ENCODE measurements around the gene BUD23. TPM values are rescaled to one million over a fixed set of nuclear protein-coding genes. Genes with fewer than 3 reads are reported as not detected.

BUD23 gene, protein sequence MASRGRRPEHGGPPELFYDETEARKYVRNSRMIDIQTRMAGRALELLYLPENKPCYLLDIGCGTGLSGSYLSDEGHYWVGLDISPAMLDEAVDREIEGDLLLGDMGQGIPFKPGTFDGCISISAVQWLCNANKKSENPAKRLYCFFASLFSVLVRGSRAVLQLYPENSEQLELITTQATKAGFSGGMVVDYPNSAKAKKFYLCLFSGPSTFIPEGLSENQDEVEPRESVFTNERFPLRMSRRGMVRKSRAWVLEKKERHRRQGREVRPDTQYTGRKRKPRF
- 100 to 1,000 TPM in 3 of 4 donors, 10 to 100 TPM in 1; 83.9 to 128 (median 114) TPM for total RNA-seq

DNA sequence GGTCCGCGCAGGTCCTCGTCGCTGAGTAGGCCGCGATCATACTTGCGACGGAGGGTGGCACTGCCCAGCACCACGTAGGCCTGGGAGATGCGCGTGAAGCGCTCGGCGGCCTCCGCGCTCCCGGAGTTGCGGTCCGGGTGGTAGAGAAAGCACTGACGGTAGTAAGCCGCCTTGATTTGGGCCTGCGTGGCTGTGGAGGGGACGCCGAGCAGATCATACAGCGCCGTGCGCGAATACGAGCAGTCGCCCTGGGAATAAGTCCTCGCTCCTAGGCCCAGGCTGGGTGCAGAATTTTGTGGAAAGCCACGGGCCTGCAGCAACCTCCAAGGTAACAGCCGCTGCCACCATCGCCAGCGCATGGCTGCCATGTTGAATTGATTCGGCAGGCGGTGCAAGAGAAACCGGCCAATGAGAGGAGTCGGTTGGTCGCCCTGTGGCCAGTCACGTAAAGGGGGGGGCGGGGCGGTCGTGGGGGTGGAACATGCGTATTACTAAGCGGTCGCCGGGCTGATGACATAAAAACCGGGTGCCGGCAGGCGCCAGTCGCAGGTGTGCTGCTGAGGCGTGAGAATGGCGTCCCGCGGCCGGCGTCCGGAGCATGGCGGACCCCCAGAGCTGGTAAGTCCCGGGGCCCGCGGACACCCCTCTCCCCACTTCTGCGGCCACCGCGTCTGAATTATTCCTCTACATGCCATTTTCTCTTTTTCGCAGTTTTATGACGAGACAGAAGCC, at the start of gene BUD23, which contains the start of gene DNAJC30:
Gene BUD23, plus strand, starts transcription at position 542 of the 732 bp plus-strand sequence. Its CDS starts 29 bp downstream, at position 571.
Gene DNAJC30, minus strand, starts transcription at position 398 of the 732 bp plus-strand sequence. Its CDS starts 30 bp downstream, at position 368.
- peak within 1 kb of the TSS; percentile 83 to 96 (median 92) for H3K27ac ChIP-seq
- in situ Hi-C loops (cut with MboI; ENCODE audit: low sequenced_read_pairs in 4 of 4) (no loop called here), intact Hi-C loops (cut with DNase I; ENCODE audit: low total_unique reads) (loop anchor here (2.0 to 5.0 kb wide), 3 partner anchors 34 to 71 kb away; partner anchors contain the start of genes ABHD11 and STX1A)
- ATAC-seq (peak; percentile 98), DNase-seq (peak; percentile 98)
- peaks cover 0 to 19% of the 10 kb centered on the region in 2 donors for H3K36me3 ChIP-seq
- peak within 1 kb of the TSS; percentile 91 to 99 (median 94) for H3K4me3 ChIP-seq
- H3K4me1 ChIP-seq: peaks cover 36% of the 10 kb centered on the region in 2 donors
- TF ChIP-seq CTCF (IDR thresholded peaks at IDR 0.05 in 4 of 5, conservative IDR thresholded peaks at IDR 0.05 in 1 of 5) (peak in 1 of 5 experiments; percentile 27), POLR2A (IDR thresholded peaks at IDR 0.05) (peak; percentile 84 to 89)
- H3K9me3 ChIP-seq: no peaks in the 10 kb centered on the region
- no peaks in the 10 kb centered on the region for H3K27me3 ChIP-seq

- no peaks in the 10 kb centered on the region for H3K4me1 ChIP-seq
- no peaks in the 10 kb centered on the region for H3K9me3 ChIP-seq
- ATAC-seq: no peak
- H3K27me3 ChIP-seq: peaks cover 8 to 17% (median 8%) of the 10 kb centered on the region in 3 donors
- no peak for DNase-seq
- no peak overlapping the region for H3K4me3 ChIP-seq
- intact Hi-C loops (cut with DNase I; ENCODE audit: low total_unique reads): no loop called here
- TF ChIP-seq POLR2A (IDR thresholded peaks at IDR 0.05) (no peak), CTCF (IDR thresholded peaks at IDR 0.05 in 4 of 5, conservative IDR thresholded peaks at IDR 0.05 in 1 of 5) (no peak)
- no peak overlapping the region for H3K27ac ChIP-seq
- no peaks in the 10 kb centered on the region for H3K36me3 ChIP-seq
- in situ Hi-C loops (cut with MboI; ENCODE audit: low sequenced_read_pairs in 4 of 4): no loop called here
Observed at GRCh38 chr7:73633844-73634243, 49.6 kb upstream of the BUD23 start.

DNA sequence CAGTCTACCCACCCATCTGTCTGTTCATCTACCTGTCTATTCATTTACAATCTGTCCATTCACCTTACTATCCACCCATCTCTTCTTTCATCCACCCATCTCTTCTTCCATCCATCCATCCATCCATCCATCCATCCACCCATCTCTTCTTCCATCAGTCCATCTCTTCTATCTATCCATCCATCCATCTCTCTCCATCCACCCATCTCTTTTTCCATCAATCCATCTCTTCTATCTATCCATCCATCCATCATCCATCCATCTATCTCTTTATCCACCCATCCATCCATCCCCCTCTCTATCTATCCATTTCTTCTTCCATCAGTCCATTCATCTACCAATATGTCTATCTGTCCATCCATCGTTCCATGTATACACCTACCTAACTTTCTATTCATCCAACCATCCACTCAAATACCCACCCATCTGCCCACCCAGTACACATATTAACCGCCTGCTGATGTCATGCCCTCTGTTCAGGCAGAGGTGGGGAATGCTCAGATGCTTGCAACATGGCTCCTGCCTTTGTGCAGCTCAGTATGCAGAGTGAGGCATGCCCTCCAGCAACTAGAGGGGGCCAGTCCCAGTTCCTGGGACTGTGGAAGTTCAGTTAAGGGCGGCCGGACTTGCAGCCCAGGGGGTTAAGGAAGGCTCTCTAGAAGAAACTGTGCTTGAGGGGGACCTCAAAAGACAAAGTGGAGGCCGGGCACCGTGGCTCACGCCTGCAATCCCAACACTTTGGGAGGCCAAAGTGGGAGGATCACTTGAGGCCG, 47.8 kb upstream of the BUD23 start:
- H3K27me3 ChIP-seq: peaks cover 0 to 9% (median 8%) of the 10 kb centered on the region in 3 donors
- DNase-seq: no peak
- intact Hi-C loops (cut with DNase I; ENCODE audit: low total_unique reads) (no loop called here), in situ Hi-C loops (cut with MboI; ENCODE audit: low sequenced_read_pairs in 4 of 4) (no loop called here)
- no peak for TF ChIP-seq CTCF (IDR thresholded peaks at IDR 0.05 in 4 of 5, conservative IDR thresholded peaks at IDR 0.05 in 1 of 5)
- TF ChIP-seq POLR2A (IDR thresholded peaks at IDR 0.05): no peak
- ATAC-seq: no peak
- H3K27ac ChIP-seq: no peak overlapping the region
- no peaks in the 10 kb centered on the region for H3K36me3 ChIP-seq
- H3K4me3 ChIP-seq: no peak overlapping the region
- H3K4me1 ChIP-seq: no peaks in the 10 kb centered on the region
- no peaks in the 10 kb centered on the region for H3K9me3 ChIP-seq

DNA sequence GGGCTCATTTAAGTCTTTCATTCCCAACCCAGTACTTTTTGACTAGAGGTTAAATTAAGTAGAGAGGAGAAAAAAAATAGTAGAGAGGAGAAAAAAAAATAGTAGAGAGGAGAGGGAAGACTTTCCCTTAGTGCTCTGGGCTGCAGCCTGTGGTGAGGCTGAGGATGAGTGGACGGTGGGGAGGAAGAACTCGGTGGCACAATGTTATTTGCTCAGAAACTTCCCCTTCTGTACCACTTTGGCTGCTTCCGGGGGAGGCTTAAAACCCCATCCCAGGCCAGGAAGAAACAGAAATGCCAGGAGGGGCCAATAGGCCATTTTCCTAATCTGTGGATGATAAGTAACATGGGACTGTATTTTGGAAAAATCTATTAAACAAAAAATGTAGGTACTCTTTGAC, 44.5 kb upstream of the BUD23 start:
- TF ChIP-seq POLR2A (IDR thresholded peaks at IDR 0.05): no peak
- no peak for TF ChIP-seq CTCF (IDR thresholded peaks at IDR 0.05 in 4 of 5, conservative IDR thresholded peaks at IDR 0.05 in 1 of 5)
- H3K4me1 ChIP-seq: no peaks in the 10 kb centered on the region
- no peaks in the 10 kb centered on the region for H3K36me3 ChIP-seq
- DNase-seq (no peak), ATAC-seq (no peak)
- intact Hi-C loops (cut with DNase I; ENCODE audit: low total_unique reads) (no loop called here), in situ Hi-C loops (cut with MboI; ENCODE audit: low sequenced_read_pairs in 4 of 4) (no loop called here)
- H3K9me3 ChIP-seq: no peaks in the 10 kb centered on the region
- H3K27me3 ChIP-seq: peaks cover 0 to 7% (median 5%) of the 10 kb centered on the region in 3 donors
- H3K4me3 ChIP-seq: no peak overlapping the region
- H3K27ac ChIP-seq: no peak overlapping the region
